Natural killer cell (primary cell): ENCODE results near the gene FZD4. TPM values are rescaled to one million over a fixed set of nuclear protein-coding genes. Genes with fewer than 3 reads are reported as not detected.

ENCODE experiments used
- ATAC-seq, 3 donors: fragments of 150-1000 bp in 2 of 3; fragments of 200-7000 bp in 1 of 3; cut with Tn5 transposase; 1 replicate in 1 of 3; 2 replicates in 2 of 3; pipeline ENCODE4 v1.10.0; 2021; ENCODE audit warnings: mild to moderate bottlenecking in 2 of 3, moderate library complexity in 2 of 3
- DNase-seq, 2 donors: peaks; one replicate each; pipeline versions ENCODE4 v3.0.0 to v3.0.0-alpha.2; 2013 to 2021; ENCODE audit warnings: mixed read lengths in 1 of 2
- H3K27ac ChIP-seq: one replicate; pipeline ENCODE4 v1.5.1; 2013; ENCODE audit warnings: mild to moderate bottlenecking, low read length
- H3K27me3 ChIP-seq: one replicate; pipeline ENCODE4 v1.6.1; 2013; ENCODE audit warnings: low read length; ENCODE audit not compliant: control insufficient read depth, insufficient read depth
- H3K36me3 ChIP-seq: one replicate; pipeline ENCODE4 v1.6.1; 2013; ENCODE audit warnings: low read length; ENCODE audit not compliant: control insufficient read depth, insufficient read depth
- H3K4me1 ChIP-seq: one replicate; pipeline ENCODE4 v1.6.1; 2013; ENCODE audit warnings: low read length; ENCODE audit not compliant: control insufficient read depth, insufficient read depth
- H3K4me3 ChIP-seq: one replicate; pipeline ENCODE4 v1.5.1; 2013; ENCODE audit warnings: low read length
- H3K9me3 ChIP-seq: one replicate; pipeline ENCODE4 v1.6.1; 2013; ENCODE audit warnings: low read length; ENCODE audit not compliant: control insufficient read depth, insufficient read depth
- H3K27ac Mint-ChIP-seq, 2 donors: one replicate each; pipeline ENCODE4 v1.8.0; 2022; ENCODE audit warnings: mild to moderate bottlenecking in 2 of 2, mixed read lengths in 2 of 2, moderate library complexity in 1 of 2
- H3K27me3 Mint-ChIP-seq, 2 donors: one replicate each; pipeline ENCODE4 v1.8.0; 2022; ENCODE audit warnings: low read depth in 2 of 2, mixed read lengths in 2 of 2
- H3K36me3 Mint-ChIP-seq: one replicate; pipeline ENCODE4 v1.8.0; 2022; ENCODE audit warnings: mixed read lengths
- H3K4me1 Mint-ChIP-seq, 2 donors: one replicate each; pipeline ENCODE4 v1.8.0; 2022; ENCODE audit warnings: mixed read lengths in 2 of 2
- H3K4me3 Mint-ChIP-seq: one replicate; pipeline ENCODE4 v1.8.0; 2022; ENCODE audit warnings: mild to moderate bottlenecking, moderate library complexity, mixed read lengths
- H3K9me3 Mint-ChIP-seq, 2 donors: one replicate each; pipeline ENCODE4 v1.8.0; 2022; ENCODE audit warnings: mixed read lengths in 2 of 2
- WGBS: methylation state at CpG from one replicate; pipeline ENCODE4 v1.1.7; 2013; ENCODE audit warnings: missing lambda C conversion rate; ENCODE audit not compliant: insufficient coverage; 5-methylcytosine and 5-hydroxymethylcytosine counted together
- intact Hi-C: fragments of 100-400 bp; cut with micrococcal nuclease; formaldehyde crosslinking; loops from one replicate; pipeline ENCODE4 v1.14.2; 2022
- total RNA-seq, 4 donors: library from RNA; stranded (reverse); fragments of 120-200 nt in 1 of 4; gene quantifications; one replicate each; pipeline versions ENCODE4 v1.2.3 to v1.2.4, GENCODE V29; 2013 to 2022
- TF ChIP-seq, protein P1 (sequence below): fragments of 200-600 bp; IDR thresholded peaks from one replicate; pipeline ENCODE4 v1.8.0; 2022; ENCODE audit warnings: antibody characterized with exemption

The FZD4 gene
- total RNA-seq, 3 donors from 2014 or later (not counting 1 experiment from before 2014, with no cell fraction given): 0.02 to 0.11 (median 0.05) TPM

DNA sequence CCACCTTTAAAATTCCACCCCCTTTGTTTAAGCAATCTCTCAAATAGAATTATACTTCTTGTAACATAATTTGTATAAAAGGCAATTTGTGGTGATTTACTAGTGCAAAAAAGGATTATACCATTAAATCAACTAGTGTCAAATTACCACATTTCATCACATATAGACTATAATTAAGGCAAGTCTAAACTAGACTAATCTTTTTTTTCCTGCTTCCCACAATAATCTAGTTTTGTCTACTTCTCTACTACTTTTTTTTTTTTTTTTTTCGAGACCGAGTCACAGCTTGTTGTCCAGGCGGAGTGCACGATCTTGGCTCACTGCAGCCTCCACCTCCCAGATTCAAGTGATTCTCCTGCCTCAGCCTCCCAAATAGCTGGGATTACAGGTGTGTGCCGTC, 36.1 kb upstream of the FZD4 start:
- Mint-ChIP-seq H3K27me3 (peaks cover 0 to 3% of the 10 kb centered on the region in 2 donors), H3K4me3 (no peak overlapping the region), H3K27ac (no peak overlapping the region), H3K36me3 (no peaks in the 10 kb centered on the region), H3K9me3 (no peaks in the 10 kb centered on the region), H3K4me1 (no peaks in the 10 kb centered on the region)
- DNase-seq (no peak), ATAC-seq (no peak)
- no peak overlapping the region for H3K4me3 ChIP-seq
- H3K27me3 ChIP-seq: no peaks in the 10 kb centered on the region
- H3K9me3 ChIP-seq: no peaks in the 10 kb centered on the region
- H3K4me1 ChIP-seq: no peaks in the 10 kb centered on the region
- 100% methylated on average over 3 of the region's 5 CpGs for WGBS
- no peaks in the 10 kb centered on the region for H3K36me3 ChIP-seq
- H3K27ac ChIP-seq: no peak overlapping the region
- intact Hi-C loops: no loop called here
- TF ChIP-seq, protein P1, sequence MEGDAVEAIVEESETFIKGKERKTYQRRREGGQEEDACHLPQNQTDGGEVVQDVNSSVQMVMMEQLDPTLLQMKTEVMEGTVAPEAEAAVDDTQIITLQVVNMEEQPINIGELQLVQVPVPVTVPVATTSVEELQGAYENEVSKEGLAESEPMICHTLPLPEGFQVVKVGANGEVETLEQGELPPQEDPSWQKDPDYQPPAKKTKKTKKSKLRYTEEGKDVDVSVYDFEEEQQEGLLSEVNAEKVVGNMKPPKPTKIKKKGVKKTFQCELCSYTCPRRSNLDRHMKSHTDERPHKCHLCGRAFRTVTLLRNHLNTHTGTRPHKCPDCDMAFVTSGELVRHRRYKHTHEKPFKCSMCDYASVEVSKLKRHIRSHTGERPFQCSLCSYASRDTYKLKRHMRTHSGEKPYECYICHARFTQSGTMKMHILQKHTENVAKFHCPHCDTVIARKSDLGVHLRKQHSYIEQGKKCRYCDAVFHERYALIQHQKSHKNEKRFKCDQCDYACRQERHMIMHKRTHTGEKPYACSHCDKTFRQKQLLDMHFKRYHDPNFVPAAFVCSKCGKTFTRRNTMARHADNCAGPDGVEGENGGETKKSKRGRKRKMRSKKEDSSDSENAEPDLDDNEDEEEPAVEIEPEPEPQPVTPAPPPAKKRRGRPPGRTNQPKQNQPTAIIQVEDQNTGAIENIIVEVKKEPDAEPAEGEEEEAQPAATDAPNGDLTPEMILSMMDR: no peak

DNA sequence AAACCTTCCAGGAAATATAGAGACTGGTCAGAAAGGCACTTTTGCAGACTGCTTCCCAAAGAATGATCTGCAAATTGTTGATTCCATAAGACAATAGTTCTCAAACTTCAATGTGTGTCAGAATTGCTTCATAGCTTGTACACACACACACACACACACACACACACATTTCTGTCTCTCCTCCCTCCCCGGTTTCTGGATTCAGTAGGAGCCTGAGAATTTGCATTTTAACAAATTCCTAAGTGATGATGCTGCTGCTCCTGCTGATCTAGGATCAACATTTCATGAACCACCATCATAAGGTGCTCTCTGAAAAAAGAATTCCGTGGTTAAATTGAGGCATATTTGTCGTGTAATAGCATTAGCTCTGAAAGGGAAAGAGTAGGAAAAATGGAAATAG, 35.3 kb upstream of the FZD4 start:
- Histone ChIP-seq H3K27ac (no peak overlapping the region), H3K4me3 (no peak overlapping the region), H3K9me3 (no peaks in the 10 kb centered on the region), H3K36me3 (no peaks in the 10 kb centered on the region), H3K4me1 (no peaks in the 10 kb centered on the region), H3K27me3 (no peaks in the 10 kb centered on the region)
- Mint-ChIP-seq H3K4me3 (no peak overlapping the region), H3K36me3 (no peaks in the 10 kb centered on the region), H3K27me3 (peaks cover 0 to 3% of the 10 kb centered on the region in 2 donors), H3K27ac (no peak overlapping the region), H3K4me1 (no peaks in the 10 kb centered on the region), H3K9me3 (no peaks in the 10 kb centered on the region)
- DNase-seq (no peak), ATAC-seq (no peak)
- intact Hi-C loops: no loop called here
- TF ChIP-seq, protein P1: no peak
- 73% methylated on average over 1 of the region's 3 CpGs for WGBS

DNA sequence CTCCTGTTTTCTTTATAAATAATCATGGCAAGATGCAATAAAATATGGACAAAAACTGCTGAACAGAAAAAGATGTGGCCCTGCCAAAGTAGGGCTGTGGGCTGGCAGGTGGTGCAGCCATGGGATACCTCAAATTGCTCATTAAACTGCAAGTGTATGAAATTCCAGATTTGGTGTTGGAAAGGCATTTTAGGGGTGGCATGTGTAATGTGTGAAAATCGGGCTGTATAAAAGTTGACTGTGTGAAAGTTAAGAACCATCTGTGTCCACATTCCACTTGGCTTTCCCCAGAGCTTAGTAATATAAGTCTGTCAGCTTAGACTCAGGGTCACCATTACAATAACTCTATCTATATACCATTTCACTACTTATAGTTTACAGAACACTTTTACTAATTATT, 34.8 kb upstream of the FZD4 start:
- Histone ChIP-seq H3K9me3 (no peaks in the 10 kb centered on the region), H3K36me3 (no peaks in the 10 kb centered on the region), H3K4me3 (no peak overlapping the region), H3K4me1 (no peaks in the 10 kb centered on the region), H3K27ac (no peak overlapping the region), H3K27me3 (no peaks in the 10 kb centered on the region)
- peaks cover 0 to 3% of the 10 kb centered on the region in 2 donors for H3K27me3 Mint-ChIP-seq
- TF ChIP-seq, protein P1: no peak
- H3K36me3 Mint-ChIP-seq: no peaks in the 10 kb centered on the region
- DNase-seq (no peak), ATAC-seq (no peak)
- H3K4me3 Mint-ChIP-seq: no peak overlapping the region
- intact Hi-C loops: no loop called here
- H3K4me1 Mint-ChIP-seq: no peaks in the 10 kb centered on the region
- no peaks in the 10 kb centered on the region for H3K9me3 Mint-ChIP-seq
- H3K27ac Mint-ChIP-seq: no peak overlapping the region
- WGBS: no CpG with 5 or more reads among the region's 1 CpG

DNA sequence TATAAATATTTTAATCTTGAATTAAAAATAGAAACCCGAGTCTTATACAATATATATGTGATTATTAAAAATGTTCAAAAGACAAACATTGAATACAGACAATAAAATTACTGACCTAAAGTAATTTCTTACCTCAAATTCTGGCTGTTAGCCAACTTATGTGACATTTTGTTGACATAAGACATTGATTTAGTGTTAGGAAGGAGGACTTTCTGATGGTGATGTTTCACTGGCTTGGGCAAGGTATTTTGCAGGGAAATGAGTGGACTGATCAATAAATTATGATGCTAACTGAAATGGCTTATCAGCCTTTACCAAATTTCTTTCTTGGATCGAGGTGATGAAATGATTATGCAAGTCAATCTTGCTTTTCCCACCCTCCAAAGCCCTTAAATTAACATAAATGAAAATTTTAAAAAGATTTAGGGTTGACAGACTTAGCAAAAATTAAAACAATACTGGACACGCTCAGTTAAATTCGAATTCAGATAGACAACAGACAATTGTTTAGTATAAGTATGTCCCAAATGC, 33.2 kb upstream of the FZD4 start:
- WGBS: 95% methylated on average over 3 of the region's 4 CpGs
- Mint-ChIP-seq H3K27ac (no peak overlapping the region), H3K27me3 (peaks cover 6 to 7% of the 10 kb centered on the region in 2 donors), H3K9me3 (no peaks in the 10 kb centered on the region), H3K4me1 (no peaks in the 10 kb centered on the region), H3K36me3 (no peaks in the 10 kb centered on the region), H3K4me3 (no peak overlapping the region)
- H3K27me3 ChIP-seq: no peaks in the 10 kb centered on the region
- H3K4me1 ChIP-seq: no peaks in the 10 kb centered on the region
- intact Hi-C loops: no loop called here
- H3K9me3 ChIP-seq: no peaks in the 10 kb centered on the region
- ATAC-seq (no peak), DNase-seq (no peak)
- TF ChIP-seq, protein P1: no peak
- H3K4me3 ChIP-seq: no peak overlapping the region
- H3K27ac ChIP-seq: no peak overlapping the region
- H3K36me3 ChIP-seq: no peaks in the 10 kb centered on the region
